HG03354 (cell line): Measurements from ENCODE around the gene MRPL53.
"Not testable (repeated sequence)": the region's sequence is repeated elsewhere in the genome, so short reads cannot be mapped to it uniquely, and the experiment has no call there.

Experiments
- ATAC-seq: cut with Tn5 transposase; IDR thresholded peaks from one replicate; pipeline ENCODE4 v1.9.1; 2021; ENCODE audit warnings: mild to moderate bottlenecking; ENCODE audit not compliant: unreplicated experiment, poor library complexity, severe bottlenecking

MRPL53 gene

DNA sequence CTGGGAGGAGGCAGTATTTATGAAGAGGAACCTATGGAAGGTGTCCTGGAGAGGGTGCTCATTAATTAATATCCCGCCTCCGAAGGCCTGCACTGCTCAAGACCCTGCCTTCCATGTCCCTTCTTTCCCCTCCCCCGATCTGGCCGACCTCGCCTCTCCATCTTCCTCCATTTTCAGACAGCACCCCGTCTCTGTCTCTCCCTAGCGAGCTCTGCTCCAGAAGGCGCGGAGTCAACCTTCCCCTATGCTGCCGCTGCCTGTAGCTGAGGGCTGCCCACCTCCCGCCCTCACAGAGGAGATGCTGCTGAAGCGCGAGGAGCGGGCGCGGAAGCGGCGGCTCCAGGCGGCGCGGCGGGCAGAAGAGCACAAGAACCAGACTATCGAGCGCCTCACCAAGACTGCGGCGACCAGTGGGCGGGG lies 15.3 kb downstream of the MRPL53 start:
- no peak for ATAC-seq

DNA sequence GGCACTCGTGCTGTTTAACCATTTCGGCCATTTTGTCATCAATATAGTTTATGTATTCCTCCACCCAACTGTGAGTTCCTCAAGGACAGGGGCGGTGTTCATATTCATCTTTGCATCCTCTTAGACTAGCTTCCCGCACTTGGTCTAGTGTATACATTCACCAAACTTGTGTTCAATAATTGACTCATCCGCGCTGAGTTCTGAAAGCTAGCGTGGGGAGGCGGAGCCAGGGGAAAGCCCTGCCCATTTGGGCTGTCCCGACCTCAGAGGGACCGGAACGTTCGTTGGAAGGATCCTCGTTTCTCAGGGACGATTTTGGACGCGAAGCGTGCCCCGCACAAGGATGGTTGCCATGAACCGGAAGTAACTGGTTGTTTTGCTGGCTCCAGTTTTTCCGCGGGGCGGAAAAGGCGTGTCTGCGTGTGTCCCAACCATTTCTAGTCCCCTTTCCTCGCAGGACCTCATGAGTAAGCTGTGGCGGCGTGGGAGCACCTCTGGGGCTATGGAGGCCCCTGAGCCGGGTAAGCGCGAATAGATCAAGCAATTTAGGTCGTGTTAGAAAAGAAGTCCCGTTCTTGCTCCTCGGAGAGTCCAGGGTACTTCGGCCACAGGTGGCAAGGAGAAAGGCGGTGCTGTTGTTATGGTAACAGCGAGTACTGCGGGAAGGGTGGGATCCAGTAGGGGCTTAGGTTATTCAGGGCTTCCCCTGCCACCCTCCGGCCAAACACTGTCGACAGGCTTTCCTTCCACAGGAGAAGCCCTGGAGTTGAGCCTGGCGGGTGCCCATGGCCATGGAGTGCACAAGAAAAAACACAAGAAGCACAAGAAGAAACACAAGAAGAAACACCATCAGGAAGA lies 17.6 kb downstream of the MRPL53 start, which contains the start of gene INO80B:
TSS of gene INO80B (plus strand) at position 434 of the 858 bp plus-strand sequence. CDS start at position 464, 30 bp downstream.
- peak; percentile 38 for ATAC-seq

DNA sequence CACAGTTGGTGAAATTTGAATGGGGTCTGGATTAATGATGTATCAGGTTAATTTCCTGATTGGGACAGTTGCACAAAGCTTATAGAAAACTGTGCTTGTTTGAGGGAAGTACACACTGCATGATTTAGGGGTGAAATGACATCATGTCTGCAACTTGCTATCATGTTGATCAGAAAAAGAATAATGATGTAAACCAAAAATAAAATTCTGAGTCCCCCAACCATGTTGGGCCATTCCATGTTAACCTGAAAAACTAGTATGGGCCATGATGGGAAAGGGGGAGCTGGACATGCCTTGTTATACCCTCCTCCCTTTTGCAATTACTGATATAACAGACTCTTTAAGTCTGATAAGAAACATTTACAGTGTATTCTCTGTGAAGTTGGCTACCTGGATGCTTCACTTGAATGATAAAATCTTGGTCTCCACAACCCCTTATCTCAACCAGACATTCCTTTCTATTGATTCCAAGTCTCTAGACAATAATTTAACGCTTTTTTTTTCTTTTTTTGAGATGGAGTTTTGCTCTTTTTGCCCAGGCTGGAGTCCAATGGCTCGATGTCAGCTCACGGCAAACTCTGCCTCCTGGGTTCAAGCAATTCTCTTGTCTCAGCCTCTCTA lies 21.8 kb downstream of the MRPL53 start:
- ATAC-seq: no peak

DNA sequence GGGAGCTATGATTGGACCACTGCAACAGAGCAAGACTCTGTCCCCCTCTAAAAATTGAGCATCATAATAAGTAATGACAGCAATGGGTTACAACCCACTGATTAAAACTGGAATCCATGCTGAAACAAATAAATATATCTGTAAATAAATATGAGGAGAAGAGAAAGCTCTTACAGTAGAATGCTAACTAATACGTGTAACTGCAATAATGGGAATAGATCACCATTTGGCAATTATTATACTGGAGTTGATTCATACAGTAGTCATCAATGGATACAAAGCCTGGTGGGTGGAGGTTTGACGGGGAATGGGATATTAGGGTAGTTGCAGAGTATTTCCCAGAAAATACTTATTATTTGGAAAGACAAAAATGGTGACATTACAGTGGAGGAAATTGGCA lies 23.7 kb downstream of the MRPL53 start:
- no peak for ATAC-seq

DNA sequence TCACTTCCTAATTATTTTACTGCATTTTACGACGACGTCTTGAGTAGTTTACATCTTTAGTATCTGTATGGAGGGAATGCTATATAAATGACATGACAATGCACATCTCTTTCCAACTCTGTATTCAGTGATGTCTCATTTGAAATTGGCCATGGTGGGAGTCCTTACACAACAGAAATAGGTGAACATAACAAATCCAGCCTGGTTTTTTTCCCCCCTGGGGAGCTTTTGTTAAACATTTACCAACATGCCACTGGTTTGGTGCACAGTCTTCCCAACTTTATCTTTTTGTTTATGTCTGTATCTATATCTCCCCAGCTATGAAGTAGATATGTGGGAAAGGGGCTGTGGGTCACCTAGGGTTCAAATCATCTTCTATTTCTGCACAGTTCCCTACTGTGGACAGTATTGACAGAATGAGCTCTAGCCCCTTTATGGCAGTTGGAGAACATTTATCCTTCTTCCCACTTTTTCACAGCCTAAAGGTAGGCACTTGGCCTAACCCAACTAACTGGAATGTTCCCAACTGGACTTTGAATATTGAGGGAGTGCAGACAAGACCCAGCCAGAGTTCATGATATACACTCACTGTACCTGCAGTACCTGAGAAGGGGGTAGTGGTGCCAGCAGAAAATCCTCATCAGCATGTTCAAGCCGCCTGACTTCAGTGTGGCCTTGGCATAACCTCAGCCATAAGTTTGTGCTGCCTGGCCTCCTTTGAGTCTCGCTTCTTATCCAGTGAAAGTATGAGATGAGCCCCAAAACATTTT lies 25.1 kb downstream of the MRPL53 start:
- no peak for ATAC-seq

DNA sequence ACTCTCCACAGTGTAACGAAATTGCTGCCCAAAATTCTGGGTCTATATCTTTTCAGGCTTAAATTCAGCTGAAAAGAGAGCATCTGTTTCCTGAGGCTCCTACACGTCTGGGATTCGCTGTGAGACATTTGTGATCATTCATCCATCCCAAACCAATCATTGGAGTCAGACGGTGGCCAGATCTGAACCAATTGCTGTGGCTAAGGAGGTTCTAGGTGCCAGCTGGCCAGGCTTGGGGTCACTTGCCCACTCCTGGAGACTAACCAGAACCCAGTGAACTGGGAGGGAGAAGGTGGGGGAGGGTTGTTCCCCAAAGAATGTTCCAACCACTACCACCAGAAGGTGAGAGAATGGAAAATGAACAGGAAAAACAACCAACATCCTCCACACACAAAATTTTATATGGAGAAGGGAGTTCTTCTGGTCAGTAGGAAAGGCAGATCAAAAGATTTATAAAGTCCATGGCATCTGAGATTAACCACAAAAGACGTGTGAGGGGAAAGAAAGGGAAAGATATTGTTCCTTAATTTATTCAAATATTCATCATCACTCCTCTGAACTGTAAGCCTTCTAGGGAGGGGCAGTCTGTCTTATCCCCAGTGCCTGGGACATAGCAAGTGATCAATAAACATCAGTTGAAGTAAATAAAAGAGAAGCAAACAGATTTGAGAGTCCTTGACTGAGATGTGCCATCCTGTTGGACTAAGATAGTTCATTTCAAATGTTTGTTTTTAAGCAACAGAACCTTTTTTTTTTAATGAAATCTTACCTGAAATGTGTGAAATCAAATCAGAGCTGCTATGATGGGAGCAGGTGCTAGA lies 27.8 kb downstream of the MRPL53 start:
- ATAC-seq: no peak

DNA sequence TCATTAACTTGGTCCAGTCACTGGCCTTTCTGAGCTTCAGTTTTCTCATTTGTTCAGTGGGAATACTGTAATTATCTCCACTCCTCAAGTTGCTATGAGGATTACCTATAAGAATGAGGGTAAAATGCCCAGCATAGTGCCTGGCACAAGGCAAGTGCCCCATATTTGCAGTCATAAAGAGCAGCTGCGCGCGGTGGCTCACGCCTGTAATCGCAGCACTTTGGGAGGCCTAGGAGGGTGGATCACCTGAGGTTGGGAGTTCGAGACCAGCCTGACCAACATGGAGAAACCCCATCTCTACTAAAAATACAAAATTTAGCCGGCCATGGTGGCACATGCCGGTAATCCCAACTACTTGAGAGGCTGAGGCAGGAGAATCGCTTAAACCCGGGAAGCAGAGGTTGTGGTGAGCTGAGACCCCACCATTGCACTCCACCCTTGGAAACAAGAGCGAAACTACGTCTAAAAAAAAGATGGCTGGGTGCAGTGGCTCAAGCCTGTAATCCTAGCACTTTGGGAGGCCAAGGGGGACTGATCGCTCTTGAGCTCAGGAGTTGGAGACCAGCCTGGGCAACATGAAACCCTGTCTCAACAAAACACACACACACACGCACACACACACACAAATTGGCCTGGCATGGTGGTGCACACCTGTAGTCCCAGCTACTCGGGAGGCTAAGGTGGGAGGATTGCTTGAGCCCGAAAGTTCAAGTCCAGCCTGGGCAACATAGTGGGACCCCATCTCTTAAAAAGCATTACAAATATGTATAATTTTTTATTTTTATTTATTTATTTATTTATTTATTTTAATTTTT lies 29.8 kb downstream of the MRPL53 start:
- not testable (repeated sequence) for ATAC-seq

DNA sequence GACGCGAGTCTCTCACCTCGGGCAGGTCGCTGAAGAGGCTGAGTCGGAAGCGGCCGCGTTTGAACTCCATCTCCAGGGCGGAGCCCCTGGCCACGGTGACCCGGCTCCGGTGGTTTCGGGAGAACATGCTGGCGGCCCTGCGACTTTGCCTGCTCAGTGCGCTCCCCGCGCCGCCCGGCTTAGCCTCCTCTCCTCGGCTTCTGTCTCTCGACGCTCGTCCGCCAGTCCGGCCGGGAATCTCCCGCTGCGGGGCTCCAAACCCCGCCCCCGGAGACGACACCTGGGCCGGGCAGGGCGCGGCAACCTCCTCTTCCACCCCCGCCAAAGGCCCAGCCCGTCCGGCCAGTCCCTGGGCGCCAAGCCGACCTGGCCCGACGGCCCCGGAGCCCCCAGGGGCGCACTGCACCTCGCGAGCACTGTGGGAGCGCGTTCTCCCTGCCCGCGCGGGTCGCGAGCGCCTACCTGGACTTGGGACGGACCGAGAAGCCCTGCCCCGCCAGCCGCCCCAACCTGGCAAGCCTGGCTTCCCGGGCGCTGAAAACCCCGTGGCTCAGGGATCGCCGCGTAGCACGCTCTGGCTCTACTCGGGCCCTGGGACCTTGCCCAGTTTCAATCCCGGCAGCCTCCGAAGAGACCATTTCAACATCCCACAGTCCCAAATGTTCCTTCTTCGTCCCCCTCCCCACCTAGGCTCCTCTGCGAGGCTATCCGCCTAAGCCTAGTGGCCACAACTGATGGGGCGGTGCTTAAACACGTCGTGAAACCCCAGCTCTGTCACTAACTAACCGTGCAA lies 30.6 kb downstream of the MRPL53 start, which contains the start of gene RTKN:
TSS of gene RTKN (minus strand) at position 248 of the 793 bp plus-strand sequence. CDS start at position 127, 121 bp downstream.
- peak; percentile 40 for ATAC-seq

DNA sequence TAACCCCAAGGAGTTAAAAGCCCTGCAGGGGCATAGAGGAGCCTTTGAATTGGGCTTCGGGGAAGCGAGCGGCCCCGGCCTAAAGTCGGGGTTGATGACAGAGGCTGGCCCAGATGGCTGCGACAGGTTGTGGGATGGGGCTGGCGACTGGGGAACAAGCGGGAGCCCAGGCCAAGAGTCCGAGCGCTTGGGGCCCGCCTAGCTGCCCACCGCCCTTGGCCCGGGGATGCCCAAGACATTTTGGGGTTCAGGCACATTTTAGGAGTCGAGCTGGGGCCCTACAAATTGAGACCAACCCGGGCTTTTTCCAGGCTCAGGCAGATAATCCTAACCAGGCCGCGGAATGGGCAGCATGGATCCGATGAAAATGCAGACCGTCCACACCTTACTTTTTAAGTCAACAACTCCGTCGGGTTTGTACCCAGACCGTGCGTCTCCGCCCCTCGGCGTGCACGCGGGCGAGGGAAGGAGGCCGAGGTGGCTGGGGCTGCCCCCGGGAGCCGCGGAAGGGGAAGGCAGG lies 31.2 kb downstream of the MRPL53 start:
- ATAC-seq: no peak

DNA sequence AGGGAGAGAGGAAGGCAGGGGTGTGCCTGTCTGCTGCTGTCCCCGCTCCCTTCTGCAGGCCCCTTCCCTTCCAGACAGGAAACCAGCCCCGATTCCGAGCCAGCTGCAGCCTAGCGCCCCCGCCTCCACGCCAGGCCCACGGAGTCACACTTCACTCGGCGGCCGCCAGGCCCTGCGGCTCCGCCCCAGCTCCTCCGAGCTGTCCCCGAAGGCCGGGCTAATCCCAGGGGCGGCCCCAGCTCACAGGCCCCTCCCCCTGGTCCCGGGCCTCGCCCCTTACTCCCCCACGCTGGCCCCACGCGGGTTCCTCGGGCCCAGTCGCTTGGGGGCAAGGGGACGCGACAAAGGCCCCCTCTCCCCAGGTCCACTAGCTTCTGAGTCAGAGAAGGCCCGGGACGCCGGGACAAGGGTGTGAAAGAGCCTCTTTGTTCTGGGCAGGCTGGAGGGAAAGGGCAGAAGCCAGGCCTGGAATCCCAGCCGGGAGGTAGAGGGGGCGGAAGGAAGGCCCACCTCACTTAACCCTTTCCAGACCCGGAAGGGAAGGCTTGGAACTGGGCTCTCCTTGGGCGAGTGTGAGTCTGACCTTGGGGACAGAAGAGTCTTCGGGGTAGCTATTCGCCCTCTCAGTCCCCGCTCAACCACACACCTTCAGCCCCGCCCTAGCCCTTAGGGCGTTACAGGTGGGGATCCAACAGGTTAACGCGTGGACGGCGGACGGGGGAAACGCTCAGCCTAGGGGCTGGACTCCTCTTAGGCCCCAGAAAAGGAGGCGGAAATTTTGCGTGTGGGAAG lies 31.9 kb downstream of the MRPL53 start:
- ATAC-seq: peak; percentile 89

DNA sequence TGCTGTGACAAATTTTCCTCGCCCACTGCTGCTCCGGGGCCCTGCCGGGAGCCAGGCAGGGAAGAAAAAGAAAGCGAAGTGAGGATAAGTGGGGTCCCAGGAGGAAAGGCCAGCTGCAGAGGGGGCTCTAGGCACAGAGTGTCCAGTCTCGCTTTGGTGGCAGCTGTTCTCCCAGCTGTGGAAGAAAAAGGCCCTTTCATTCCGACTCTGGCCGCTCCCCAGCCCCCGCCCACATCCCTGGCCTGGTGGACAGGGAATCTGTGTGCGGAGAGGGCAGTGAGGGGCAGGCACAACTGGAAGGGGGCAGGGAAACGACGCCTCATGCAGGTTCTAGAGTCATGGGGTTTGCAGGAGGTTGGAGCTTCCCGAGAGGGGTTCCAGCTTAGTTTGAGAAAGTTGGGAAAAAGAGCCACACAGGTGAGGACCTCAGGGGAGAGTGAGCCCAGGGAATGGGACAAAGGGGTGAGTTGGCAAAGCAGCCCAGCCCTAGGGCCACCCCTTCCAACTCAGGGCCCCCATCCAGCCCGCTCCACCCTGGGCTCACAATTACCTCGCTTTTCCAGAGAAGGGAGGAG lies 32.6 kb downstream of the MRPL53 start:
- ATAC-seq: no peak

DNA sequence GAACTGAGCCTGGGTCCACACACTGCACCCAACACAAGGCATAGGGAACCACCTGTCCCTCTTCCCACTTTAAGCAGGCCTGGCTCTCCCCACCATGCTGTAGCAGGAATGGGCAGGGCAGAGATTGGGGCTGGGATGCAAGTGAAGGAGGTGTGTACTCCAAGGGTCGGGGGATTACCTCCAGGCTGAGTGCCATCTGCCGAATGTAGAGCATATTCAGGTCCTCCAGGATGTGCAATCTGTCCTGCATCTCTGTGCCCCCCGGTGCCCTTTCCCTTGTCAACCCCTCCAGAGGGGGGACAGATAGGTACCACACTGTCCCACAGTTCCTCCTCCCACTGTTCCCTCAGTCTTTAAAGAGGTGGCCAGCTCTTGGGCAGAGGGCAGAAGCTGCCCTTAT lies 33.1 kb downstream of the MRPL53 start:
- no peak for ATAC-seq

DNA sequence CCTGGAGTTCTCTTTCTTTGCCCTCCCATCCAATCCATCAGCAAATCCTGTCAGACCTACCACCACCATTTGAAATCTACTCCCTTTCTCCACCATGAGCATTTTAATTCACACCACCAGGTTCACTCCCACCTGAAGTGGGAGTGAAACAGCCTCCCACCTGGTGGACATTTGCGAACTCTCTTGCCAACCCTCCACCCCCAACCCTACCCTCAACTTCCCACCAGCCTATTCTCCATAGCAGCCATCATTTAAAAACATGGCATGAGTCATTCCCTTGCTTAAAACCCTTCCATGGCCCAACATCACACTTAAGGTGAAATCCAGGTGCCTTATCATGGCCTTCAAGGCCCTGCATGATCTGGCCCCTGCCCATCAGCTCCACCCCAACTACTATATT lies 34.2 kb downstream of the MRPL53 start:
- ATAC-seq: no peak

DNA sequence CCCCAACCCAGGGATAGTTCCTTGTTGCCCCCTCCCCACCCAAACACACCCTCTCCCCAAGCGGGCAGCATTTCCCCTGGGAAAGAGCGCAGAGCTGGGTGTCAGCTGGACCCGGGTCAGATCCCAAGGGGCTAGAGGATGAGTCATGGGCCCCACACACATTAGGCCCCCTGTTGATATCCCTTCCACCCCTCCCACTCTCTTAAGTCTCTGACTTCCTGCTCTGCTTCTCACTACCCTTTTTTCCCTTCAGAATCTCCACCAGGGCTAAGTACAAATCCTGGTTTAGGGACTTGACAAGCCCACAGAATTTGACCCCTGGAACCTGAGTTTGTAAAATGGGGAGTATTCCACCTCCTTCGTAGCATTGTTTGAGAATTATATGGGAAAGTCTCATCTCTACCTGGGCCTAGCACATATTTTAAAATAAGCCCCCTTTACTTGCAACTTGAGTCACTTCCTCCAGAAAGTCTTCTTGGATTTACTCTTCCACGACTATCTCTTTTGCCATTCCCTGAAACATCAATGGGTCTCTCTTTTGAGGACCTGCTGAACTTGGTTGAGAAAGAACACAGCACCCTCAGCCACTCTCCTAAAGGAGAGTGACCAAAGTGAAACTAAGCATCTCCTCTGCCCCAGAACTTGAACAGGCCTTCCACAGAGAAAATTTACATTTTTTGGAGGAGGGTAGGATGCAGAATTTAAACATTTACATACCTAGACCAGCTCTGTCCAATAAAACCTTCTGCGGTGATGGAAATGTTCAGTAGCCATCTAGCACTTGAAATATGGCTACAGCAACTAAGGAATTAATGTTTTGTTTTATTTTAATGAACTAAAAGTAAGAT lies 35.4 kb downstream of the MRPL53 start:
- no peak for ATAC-seq

DNA sequence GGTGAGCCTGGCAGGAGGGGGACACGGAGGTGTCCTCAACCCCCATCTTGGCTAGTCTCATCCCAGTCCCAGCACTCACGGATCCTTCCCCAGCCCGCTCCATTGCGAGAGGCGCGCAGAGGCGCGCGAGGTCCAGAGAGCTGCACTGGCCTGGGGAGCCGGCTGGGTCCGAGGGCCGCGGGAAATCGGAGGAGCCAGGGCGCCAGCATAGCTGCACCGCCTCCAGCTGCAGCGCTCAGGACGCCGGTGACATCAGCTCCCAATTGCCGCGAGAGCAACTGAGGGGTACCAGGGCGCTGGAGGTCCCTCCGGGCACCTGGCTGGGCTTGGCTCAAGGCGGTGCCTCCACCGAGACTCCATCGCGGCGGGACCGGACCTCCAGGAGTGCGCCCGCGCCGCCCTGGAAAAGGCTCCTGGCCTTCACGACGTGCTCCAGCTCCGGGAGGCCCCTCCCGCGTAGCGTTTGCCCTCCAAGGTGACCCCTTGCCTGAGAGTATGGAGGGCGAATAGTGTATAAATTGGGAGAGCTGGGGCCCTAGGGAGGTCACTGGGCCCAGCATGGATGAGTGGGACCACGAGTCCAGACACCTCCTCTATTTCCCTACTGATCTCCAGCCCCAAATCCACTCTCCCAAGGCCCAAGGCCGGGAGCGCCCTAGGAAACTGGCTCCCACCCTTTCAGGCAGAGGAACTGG lies 36.2 kb downstream of the MRPL53 start:
- ATAC-seq: no peak
